ENCODE results near the gene VPS51.
"Not testable (repeated sequence)": the region's sequence is repeated elsewhere in the genome, so short reads cannot be mapped to it uniquely, and the experiment has no call there.

The VPS51 gene

GRCh38 chr11:65107751-65108468 is 11.9 kb downstream of the VPS51 start:
- DNase-seq (ENCODE audit: low read depth): no peak

- no peak for DNase-seq (ENCODE audit: low read depth)
Observed at GRCh38 chr11:65108469-65109123, 12.6 kb downstream of the VPS51 start.

- DNase-seq (ENCODE audit: low read depth): no peak
Observed at GRCh38 chr11:65109231-65110198, 13.5 kb downstream of the VPS51 start.

- DNase-seq (ENCODE audit: low read depth): peak; percentile 97
Observed at GRCh38 chr11:65110354-65110861, 14.4 kb downstream of the VPS51 start.

- no peak for DNase-seq (ENCODE audit: low read depth)
Observed at GRCh38 chr11:65111159-65111743, 15.2 kb downstream of the VPS51 start.

GRCh38 chr11:65111744-65112545 is 15.9 kb downstream of the VPS51 start, which contains the start of gene TM7SF2:
Gene TM7SF2 (plus strand): TSS chr11:65111872. CDS start chr11:65112016, 144 bp downstream.
- DNase-seq (ENCODE audit: low read depth): peak; percentile 92

GRCh38 chr11:65112546-65113360 is 16.7 kb downstream of the VPS51 start:
- DNase-seq (ENCODE audit: low read depth): peak; percentile 59

GRCh38 chr11:65113361-65113756 is 17.3 kb downstream of the VPS51 start:
- no peak for DNase-seq (ENCODE audit: low read depth)

GRCh38 chr11:65113839-65114238 is 17.8 kb downstream of the VPS51 start:
- no peak for DNase-seq (ENCODE audit: low read depth)

GRCh38 chr11:65114538-65115171 is 18.6 kb downstream of the VPS51 start:
- DNase-seq (ENCODE audit: low read depth): no peak

GRCh38 chr11:65115361-65116082 is 19.5 kb downstream of the VPS51 start:
- no peak for DNase-seq (ENCODE audit: low read depth)

- no peak for DNase-seq (ENCODE audit: low read depth)
Observed at GRCh38 chr11:65116370-65117205, 20.6 kb downstream of the VPS51 start.

GRCh38 chr11:65117206-65118096 is 21.4 kb downstream of the VPS51 start, which contains the start of gene ZNHIT2:
Gene ZNHIT2 (minus strand): TSS chr11:65117701. CDS start chr11:65117653, 48 bp downstream.
- DNase-seq (ENCODE audit: low read depth): peak; percentile 100

- no peak for DNase-seq (ENCODE audit: low read depth)
Observed at GRCh38 chr11:65118097-65118837, 22.3 kb downstream of the VPS51 start.

GRCh38 chr11:65118891-65119669 is 23.1 kb downstream of the VPS51 start:
- DNase-seq (ENCODE audit: low read depth): not testable (repeated sequence)

Measured in activated gamma-delta T cell treated with anti-CD3 and anti-CD28 coated beads, Interleukin-2, amount 50 U/mL, for 16 hours (primary cell).